COLO668 (cell line): ENCODE results near the gene HS3ST4.

Experiments
- DNase-seq: peaks from one replicate; lab custom pipeline; 2025; ENCODE audit not compliant: unreplicated experiment; lab: John Stamatoyannopoulos, UW

HS3ST4 gene

GRCh38 chr16:25691519-25692091, at the start of gene HS3ST4:
Gene HS3ST4, plus strand, starts transcription at chr16:25691959.
- peak; percentile 45 for DNase-seq

GRCh38 chr16:25643633-25644032, 48.1 kb upstream of the HS3ST4 start:
- DNase-seq, result no peak

- DNase-seq, result no peak
Observed at GRCh38 chr16:25656639-25657038, 35.1 kb upstream of the HS3ST4 start.

- no peak for DNase-seq
Observed at GRCh38 chr16:25676820-25677219, 14.9 kb upstream of the HS3ST4 start.

GRCh38 chr16:25679511-25679910, 12.2 kb upstream of the HS3ST4 start:
- DNase-seq, result no peak

- DNase-seq, result no peak
Observed at GRCh38 chr16:25689137-25689836, 2.5 kb upstream of the HS3ST4 start.

- no peak for DNase-seq
Observed at GRCh38 chr16:25690552-25691143, 1.1 kb upstream of the HS3ST4 start.

- peak; percentile 55 for DNase-seq
Observed at GRCh38 chr16:25692351-25692741, 587 bp downstream of the HS3ST4 start.

GRCh38 chr16:25692742-25693508, 1.2 kb downstream of the HS3ST4 start:
- DNase-seq, result peak; percentile 28

- DNase-seq, result no peak
Observed at GRCh38 chr16:25693631-25694030, 1.9 kb downstream of the HS3ST4 start.

- no peak for DNase-seq
Observed at GRCh38 chr16:25699069-25699468, 7.3 kb downstream of the HS3ST4 start.

GRCh38 chr16:25700547-25700946, 8.8 kb downstream of the HS3ST4 start:
- DNase-seq, result no peak

- no peak for DNase-seq
Observed at GRCh38 chr16:25707553-25707952, 15.8 kb downstream of the HS3ST4 start.

- DNase-seq, result peak; percentile 25
Observed at GRCh38 chr16:25707982-25708583, 16.3 kb downstream of the HS3ST4 start.

- no peak for DNase-seq
Observed at GRCh38 chr16:25709213-25709612, 17.5 kb downstream of the HS3ST4 start.

- no peak for DNase-seq
Observed at GRCh38 chr16:25713785-25714570, 22.2 kb downstream of the HS3ST4 start.

GRCh38 chr16:25716186-25716585, 24.4 kb downstream of the HS3ST4 start:
- DNase-seq, result no peak

- DNase-seq, result no peak
Observed at GRCh38 chr16:25721439-25721838, 29.7 kb downstream of the HS3ST4 start.

- DNase-seq, result no peak
Observed at GRCh38 chr16:25726430-25727098, 34.8 kb downstream of the HS3ST4 start.
